Left forelimb (tissue), 1 donor: Measurements from ENCODE around the gene ERCC6.

Experiments used
- DNase-seq: peaks from one replicate; pipeline ENCODE4 v3.0.0-alpha.2; 2018; ENCODE audit warnings: low spot score

The ERCC6 gene

GRCh38 chr10:49512121-49512809 lies 26.7 kb downstream of the ERCC6 start:
- DNase-seq, result no peak

GRCh38 chr10:49509771-49510303 lies 29.1 kb downstream of the ERCC6 start:
- DNase-seq, result no peak

- no peak for DNase-seq
These were observed 30.3 kb downstream of the ERCC6 start for GRCh38 chr10:49508654-49509053.

GRCh38 chr10:49508249-49508648 lies 30.7 kb downstream of the ERCC6 start:
- DNase-seq, result no peak

GRCh38 chr10:49505589-49505988 lies 33.3 kb downstream of the ERCC6 start:
- DNase-seq, result no peak

- no peak for DNase-seq
These were observed 33.8 kb downstream of the ERCC6 start for GRCh38 chr10:49505076-49505475.

- no peak for DNase-seq
These were observed 34.4 kb downstream of the ERCC6 start for GRCh38 chr10:49504528-49504927.

GRCh38 chr10:49502358-49502757 lies 36.6 kb downstream of the ERCC6 start:
- no peak for DNase-seq

- DNase-seq, result no peak
These were observed 38.5 kb downstream of the ERCC6 start for GRCh38 chr10:49500412-49500811.

GRCh38 chr10:49499305-49499851 lies 39.5 kb downstream of the ERCC6 start:
- no peak for DNase-seq

GRCh38 chr10:49498425-49498824 lies 40.5 kb downstream of the ERCC6 start:
- no peak for DNase-seq

GRCh38 chr10:49497358-49497757 lies 41.6 kb downstream of the ERCC6 start:
- DNase-seq, result no peak

GRCh38 chr10:49488056-49488717 lies 50.7 kb downstream of the ERCC6 start:
- no peak for DNase-seq

- DNase-seq, result no peak
These were observed 52.2 kb downstream of the ERCC6 start for GRCh38 chr10:49486738-49487137.

GRCh38 chr10:49486009-49486408 lies 52.9 kb downstream of the ERCC6 start:
- no peak for DNase-seq

GRCh38 chr10:49484486-49485235 lies 54.3 kb downstream of the ERCC6 start:
- DNase-seq, result no peak

GRCh38 chr10:49478819-49479218 lies 60.1 kb downstream of the ERCC6 start:
- no peak for DNase-seq

GRCh38 chr10:49474901-49475300 lies 64.0 kb downstream of the ERCC6 start:
- DNase-seq, result no peak

- DNase-seq, result no peak
These were observed 67.4 kb downstream of the ERCC6 start for GRCh38 chr10:49471532-49471931.

- DNase-seq, result no peak
These were observed 73.2 kb downstream of the ERCC6 start for GRCh38 chr10:49465736-49466135.
